ENCODE data around the gene RBM24.

GRCh38 chr6:17281100-17281496 lies at the start of gene RBM24:
- TF ChIP-seq CTCF (conservative IDR thresholded peaks at IDR 0.05; ENCODE audit: low read length) (no peak), EZH2phosphoT487 (IDR thresholded peaks at IDR 0.05; ENCODE audit: borderline replicate concordance, low read depth, low read length) (no peak)

All from OCI-LY7 (cell line).